Measurements from ENCODE around the gene TMED9. TPM values are rescaled to one million over a fixed set of nuclear protein-coding genes. Genes with fewer than 3 reads are reported as not detected.

TMED9 gene
- polyA plus RNA-seq, 1 donor (not counting 4 experiments of a cell fraction or from before 2014, with no cell fraction given), result 247 TPM

DNA sequence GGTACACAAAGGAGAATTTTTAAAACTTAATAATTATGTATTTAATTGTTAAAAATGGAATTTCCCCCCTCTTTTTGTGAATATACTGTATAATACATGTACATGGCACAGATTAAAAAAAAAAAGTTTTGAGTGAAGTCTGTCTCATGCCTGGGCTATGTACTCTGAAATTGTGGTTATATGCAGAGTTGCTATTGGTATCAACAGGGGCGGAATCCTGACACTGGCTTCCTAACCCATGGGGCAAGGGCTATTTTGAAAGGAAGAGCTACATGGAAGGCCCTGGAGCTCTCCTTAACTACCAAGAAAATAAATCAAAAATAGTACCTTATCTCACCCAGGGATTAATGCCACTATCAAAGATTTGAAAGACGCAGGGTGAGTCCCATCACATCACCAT lies 36.8 kb upstream of the TMED9 start:
- TF ChIP-seq, protein P1, sequence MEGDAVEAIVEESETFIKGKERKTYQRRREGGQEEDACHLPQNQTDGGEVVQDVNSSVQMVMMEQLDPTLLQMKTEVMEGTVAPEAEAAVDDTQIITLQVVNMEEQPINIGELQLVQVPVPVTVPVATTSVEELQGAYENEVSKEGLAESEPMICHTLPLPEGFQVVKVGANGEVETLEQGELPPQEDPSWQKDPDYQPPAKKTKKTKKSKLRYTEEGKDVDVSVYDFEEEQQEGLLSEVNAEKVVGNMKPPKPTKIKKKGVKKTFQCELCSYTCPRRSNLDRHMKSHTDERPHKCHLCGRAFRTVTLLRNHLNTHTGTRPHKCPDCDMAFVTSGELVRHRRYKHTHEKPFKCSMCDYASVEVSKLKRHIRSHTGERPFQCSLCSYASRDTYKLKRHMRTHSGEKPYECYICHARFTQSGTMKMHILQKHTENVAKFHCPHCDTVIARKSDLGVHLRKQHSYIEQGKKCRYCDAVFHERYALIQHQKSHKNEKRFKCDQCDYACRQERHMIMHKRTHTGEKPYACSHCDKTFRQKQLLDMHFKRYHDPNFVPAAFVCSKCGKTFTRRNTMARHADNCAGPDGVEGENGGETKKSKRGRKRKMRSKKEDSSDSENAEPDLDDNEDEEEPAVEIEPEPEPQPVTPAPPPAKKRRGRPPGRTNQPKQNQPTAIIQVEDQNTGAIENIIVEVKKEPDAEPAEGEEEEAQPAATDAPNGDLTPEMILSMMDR (optimal IDR thresholded peaks at IDR 0.05 in 1 of 3, IDR thresholded peaks at IDR 0.05 in 1 of 3, conservative IDR thresholded peaks at IDR 0.05 in 1 of 3; ENCODE audit: extremely low read depth in 1 of 3, insufficient read depth in 2 of 3, low read length in 3 of 3), result no peak
- no peak for TF ChIP-seq EZH2 (IDR thresholded peaks at IDR 0.05; ENCODE audit: low read length)
- no peaks in the 10 kb centered on the region for H4K20me1 ChIP-seq (ENCODE audit: control insufficient read depth, extremely low read depth, insufficient read depth, low read length)
- H3K27ac ChIP-seq (ENCODE audit: control insufficient read depth, insufficient read depth, low read length), result no peak overlapping the region
- peaks cover 27% of the 10 kb centered on the region for H3K4me1 ChIP-seq (ENCODE audit: control insufficient read depth, extremely low read depth, insufficient read depth, low read length)
- no peak overlapping the region for H2AFZ ChIP-seq (ENCODE audit: control insufficient read depth, low read length)
- no peak overlapping the region for H3K4me3 ChIP-seq (ENCODE audit: control insufficient read depth in 2 of 3, extremely low read depth in 1 of 3, insufficient read depth in 2 of 3, low read depth in 1 of 3, low read length in 3 of 3)
- H3K9me3 ChIP-seq (ENCODE audit: control insufficient read depth, low read depth, low read length), result no peaks in the 10 kb centered on the region
- dilution Hi-C loops (cut with MboI; ENCODE audit: extremely low pct_ligation_motif_present, low sequenced_read_pairs), result no loop called here
- H3K9ac ChIP-seq (ENCODE audit: control insufficient read depth, extremely low read depth, insufficient read depth, low read length), result no peak overlapping the region
- H3K9me1 ChIP-seq (ENCODE audit: control insufficient read depth, extremely low read depth, insufficient read depth, low read length), result peaks cover 3% of the 10 kb centered on the region
- peak overlapping the region; percentile 88 for H3K4me2 ChIP-seq (ENCODE audit: control insufficient read depth, extremely low read depth, insufficient read depth, low read depth, low read length)
- H3K27me3 ChIP-seq (ENCODE audit: control insufficient read depth, extremely low read depth, insufficient read depth, low read length), result no peaks in the 10 kb centered on the region
- FAIRE-seq, result no peak
- no peak for DNase-seq (ENCODE audit: low read depth, low spot score)
- H3K79me2 ChIP-seq (ENCODE audit: control insufficient read depth, insufficient read depth, low read length), result peaks cover 40% of the 10 kb centered on the region
- peaks cover 9% of the 10 kb centered on the region in 2 experiments for H3K36me3 ChIP-seq (ENCODE audit: control insufficient read depth in 2 of 2, extremely low read depth in 1 of 2, insufficient read depth in 2 of 2, low read length in 2 of 2)

DNA sequence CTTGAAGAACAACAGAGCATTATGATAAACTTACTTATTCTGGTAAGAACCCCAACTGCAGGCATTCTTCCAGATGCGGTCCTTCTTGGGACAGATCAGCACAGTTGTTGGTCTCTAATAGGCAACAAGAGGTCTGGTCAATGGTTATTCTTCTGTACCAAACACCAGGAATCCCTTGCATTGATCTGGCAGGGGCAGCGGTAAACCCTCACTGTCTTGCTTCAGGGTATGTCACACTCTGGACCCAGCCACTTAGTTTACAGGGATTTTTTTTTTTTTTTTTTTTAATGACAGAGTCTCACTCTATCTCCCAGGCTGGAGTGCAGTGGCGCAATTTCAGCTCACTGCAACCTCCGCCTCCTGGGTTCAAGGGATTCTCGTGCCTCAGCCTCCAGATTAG lies 36.3 kb upstream of the TMED9 start:
- DNase-seq (ENCODE audit: low read depth, low spot score) (no peak), FAIRE-seq (no peak)
- no peaks in the 10 kb centered on the region for H4K20me1 ChIP-seq (ENCODE audit: control insufficient read depth, extremely low read depth, insufficient read depth, low read length)
- H3K9ac ChIP-seq (ENCODE audit: control insufficient read depth, extremely low read depth, insufficient read depth, low read length), result no peak overlapping the region
- no peak overlapping the region for H3K27ac ChIP-seq (ENCODE audit: control insufficient read depth, insufficient read depth, low read length)
- peaks cover 3% of the 10 kb centered on the region for H3K9me1 ChIP-seq (ENCODE audit: control insufficient read depth, extremely low read depth, insufficient read depth, low read length)
- TF ChIP-seq, protein P1 (optimal IDR thresholded peaks at IDR 0.05 in 1 of 3, IDR thresholded peaks at IDR 0.05 in 1 of 3, conservative IDR thresholded peaks at IDR 0.05 in 1 of 3; ENCODE audit: extremely low read depth in 1 of 3, insufficient read depth in 2 of 3, low read length in 3 of 3), result no peak
- no peak for TF ChIP-seq EZH2 (IDR thresholded peaks at IDR 0.05; ENCODE audit: low read length)
- dilution Hi-C loops (cut with MboI; ENCODE audit: extremely low pct_ligation_motif_present, low sequenced_read_pairs), result no loop called here
- H3K36me3 ChIP-seq (ENCODE audit: control insufficient read depth in 2 of 2, extremely low read depth in 1 of 2, insufficient read depth in 2 of 2, low read length in 2 of 2), result peaks cover 6 to 9% of the 10 kb centered on the region in 2 experiments
- H3K27me3 ChIP-seq (ENCODE audit: control insufficient read depth, extremely low read depth, insufficient read depth, low read length), result no peaks in the 10 kb centered on the region
- no peaks in the 10 kb centered on the region for H3K9me3 ChIP-seq (ENCODE audit: control insufficient read depth, low read depth, low read length)
- no peak overlapping the region for H2AFZ ChIP-seq (ENCODE audit: control insufficient read depth, low read length)
- H3K4me3 ChIP-seq (ENCODE audit: control insufficient read depth in 2 of 3, extremely low read depth in 1 of 3, insufficient read depth in 2 of 3, low read depth in 1 of 3, low read length in 3 of 3), result no peak overlapping the region
- H3K79me2 ChIP-seq (ENCODE audit: control insufficient read depth, insufficient read depth, low read length), result peaks cover 35% of the 10 kb centered on the region
- H3K4me1 ChIP-seq (ENCODE audit: control insufficient read depth, extremely low read depth, insufficient read depth, low read length), result peaks cover 27% of the 10 kb centered on the region
- no peak overlapping the region for H3K4me2 ChIP-seq (ENCODE audit: control insufficient read depth, extremely low read depth, insufficient read depth, low read depth, low read length)
